Posterior vena cava (tissue), 2 donors: Measurements from ENCODE around the gene GALK2. TPM values are rescaled to one million over a fixed set of nuclear protein-coding genes. Genes with fewer than 3 reads are reported as not detected.
"Not testable (repeated sequence)": the region's sequence is repeated elsewhere in the genome, so short reads cannot be mapped to it uniquely, and the experiment has no call there.

Experiments used
- DNase-seq: peaks from one replicate; pipeline ENCODE4 v3.0.0-alpha.2; 2020; ENCODE audit warnings: low spot score
- intact Hi-C, 2 donors: fragments of 100-400 bp; cut with DNase I; formaldehyde crosslinking; loops; one replicate each; pipeline versions ENCODE4 v1.14.1 to v1.14.2; 2022 to 2023
- total RNA-seq, 2 donors: library from RNA; stranded (reverse); fragmentation: NEBNext Ultra II Directional; extraction: Animal tissue kit (Norgen Biotek cat#: 25700); gene quantifications; one replicate each; pipeline ENCODE4 v1.2.1, GENCODE V29; 2021
- donor health status: DM: yes; HTN: yes; CAD: no.
- donor health status: DM: yes; HTN: yes; CAD: no.

The GALK2 gene
- total RNA-seq, 2 donors from 2014 or later = 32.1 to 34.0 TPM

GRCh38 chr15:49196856-49197255 is 26.8 kb downstream of the GALK2 start:
- intact Hi-C loops = no loop called here
- DNase-seq = no peak

- intact Hi-C loops = loop anchor here in 1 of 2 donors (10.0 kb wide), 1 partner anchor 1125 kb away; no protein-coding TSS in a partner anchor
- DNase-seq = no peak
These were observed 29.6 kb downstream of the GALK2 start for GRCh38 chr15:49199666-49200065.

- intact Hi-C loops = loop anchor here in 1 of 2 donors (10.0 kb wide), 1 partner anchor 1124 kb away; no protein-coding TSS in a partner anchor
- no peak for DNase-seq
These were observed 30.3 kb downstream of the GALK2 start for GRCh38 chr15:49200347-49200746.

GRCh38 chr15:49208102-49208501 is 38.1 kb downstream of the GALK2 start:
- DNase-seq = not testable (repeated sequence)
- intact Hi-C loops = loop anchor here in 1 of 2 donors (10.0 kb wide), 1 partner anchor 1117 kb away; no protein-coding TSS in a partner anchor

- intact Hi-C loops = no loop called here
- DNase-seq = no peak
These were observed 42.9 kb downstream of the GALK2 start for GRCh38 chr15:49212897-49213296.

- no peak for DNase-seq
- intact Hi-C loops = no loop called here
These were observed 46.0 kb downstream of the GALK2 start for GRCh38 chr15:49215768-49216739.

- intact Hi-C loops = no loop called here
- DNase-seq = no peak
These were observed 53.7 kb downstream of the GALK2 start for GRCh38 chr15:49223536-49224274.

GRCh38 chr15:49225572-49226281 is 55.7 kb downstream of the GALK2 start:
- intact Hi-C loops = no loop called here
- no peak for DNase-seq

- intact Hi-C loops = no loop called here
- no peak for DNase-seq
These were observed 57.6 kb downstream of the GALK2 start for GRCh38 chr15:49227602-49228001.

GRCh38 chr15:49229922-49230321 is 59.9 kb downstream of the GALK2 start:
- intact Hi-C loops = loop anchor here in 1 of 2 donors (10.0 kb wide), 3 partner anchors 185 to 1085 kb away; no protein-coding TSS in a partner anchor

GRCh38 chr15:49232236-49232806 is 62.3 kb downstream of the GALK2 start:
- DNase-seq = no peak
- intact Hi-C loops = loop anchor here in 1 of 2 donors (10.0 kb wide), 3 partner anchors 182 to 1082 kb away; no protein-coding TSS in a partner anchor

More at GRCh38 chr15:49229922-49230321, 59.9 kb downstream of the GALK2 start:
- DNase-seq = no peak

- DNase-seq = no peak
- intact Hi-C loops = loop anchor here in 1 of 2 donors (5.0 to 10.0 kb wide), 4 partner anchors 179 to 1079 kb away; no protein-coding TSS in a partner anchor
These were observed 65.5 kb downstream of the GALK2 start for GRCh38 chr15:49235446-49236124.

GRCh38 chr15:49236869-49237268 is 66.8 kb downstream of the GALK2 start:
- intact Hi-C loops = loop anchor here in 1 of 2 donors (5.0 to 10.0 kb wide), 4 partner anchors 178 to 1078 kb away; no protein-coding TSS in a partner anchor
- DNase-seq = no peak

- intact Hi-C loops = loop anchor here in 1 of 2 donors (5.0 to 10.0 kb wide), 4 partner anchors 176 to 1076 kb away; no protein-coding TSS in a partner anchor
- no peak for DNase-seq
These were observed 68.3 kb downstream of the GALK2 start for GRCh38 chr15:49238342-49238741.

- DNase-seq = no peak
- intact Hi-C loops = loop anchor here in 1 of 2 donors (5.0 to 10.0 kb wide), 4 partner anchors 176 to 1076 kb away; no protein-coding TSS in a partner anchor
These were observed 69.1 kb downstream of the GALK2 start for GRCh38 chr15:49239105-49239504.

GRCh38 chr15:49242820-49243219 is 72.8 kb downstream of the GALK2 start:
- no peak for DNase-seq
- intact Hi-C loops = no loop called here

GRCh38 chr15:49247556-49248110 is 77.6 kb downstream of the GALK2 start:
- intact Hi-C loops = no loop called here
- DNase-seq = no peak

GRCh38 chr15:49248291-49248690 is 78.2 kb downstream of the GALK2 start:
- intact Hi-C loops = no loop called here
- no peak for DNase-seq
